HCT116 (cell line): ENCODE results near the gene RAB4B. TPM values are rescaled to one million over a fixed set of nuclear protein-coding genes. Genes with fewer than 3 reads are reported as not detected.

Experiments used
- ATAC-seq: fragments of 200-7000 bp; cut with Tn5 transposase; 2 replicates; pipeline ENCODE4 v1.9.1; 2020; ENCODE audit warnings: mild to moderate bottlenecking, moderate library complexity
- BruUV-seq: library from RNA; stranded (reverse); fragments of 400-500 nt; replicated peaks from 2 replicates; lab custom pipeline; 2021; lab: Mats Ljungman, UMichigan
- CTCF ChIA-PET: fragments of 300-600 bp; sonication (Branson Sonifier 250); formaldehyde crosslinking; loops from one replicate; lab custom pipeline; 2021; ENCODE audit warnings: antibody characterized with exemption; lab: Charles Lee
- POLR2A ChIA-PET: fragments of 300-600, 350-600 bp; sonication (Branson Sonifier 250); formaldehyde crosslinking; loops from one replicate; lab custom pipeline; 2021; ENCODE audit warnings: antibody characterized with exemption; lab: Charles Lee
- RAD21 ChIA-PET, 2 experiments: fragments of 300-600 bp; sonication (Branson Sonifier 250); formaldehyde crosslinking; loops; one replicate each; lab custom pipeline; 2023; ENCODE audit warnings: low total read pairs in 2 of 2; ENCODE audit not compliant: uncharacterized antibody in 2 of 2, unreplicated experiment in 2 of 2, low non-redundant PET in 1 of 2; lab: Charles Lee
- DNase-seq: peaks from one replicate; pipeline ENCODE4 v3.0.0-alpha.2; 2010; ENCODE audit warnings: low read depth, low spot score
- H2AFZ ChIP-seq: fragments of 200-600 bp; shearing (Covaris generic), sonication (generic); 2 replicates; pipeline ENCODE4 v1.6.1; 2017; ENCODE audit warnings: low read depth, mixed run types, mixed read lengths, antibody characterized with exemption, low read length; ENCODE audit not compliant: poor library complexity, severe bottlenecking
- H3K27ac ChIP-seq: 2 replicates; pipeline ENCODE4 v1.5.1; 2012; ENCODE audit warnings: low read depth, low read length
- H3K27me3 ChIP-seq: fragments of 200-600 bp; sonication (generic); 2 replicates; pipeline ENCODE4 v1.6.1; 2016; ENCODE audit warnings: mixed run types, low read length, mixed read lengths; ENCODE audit not compliant: insufficient read depth
- H3K36me3 ChIP-seq, 2 experiments: fragments of 200-500 bp in 1 of 2; fragments of 200-600 bp in 1 of 2; sonication (Bioruptor generic) in 1 of 2; sonication (generic) in 1 of 2; 2 replicates each; pipeline versions ENCODE4 v1.5.1 to v1.6.1; 2014 to 2016; ENCODE audit warnings: low read length in 2 of 2, inconsistent platforms in 1 of 2, mixed read lengths in 1 of 2, mixed run types in 1 of 2; ENCODE audit not compliant: insufficient read depth in 2 of 2, control insufficient read depth in 1 of 2
- H3K4me1 ChIP-seq, 2 experiments: fragments of 200-600 bp in 1 of 2; sonication (generic) in 1 of 2; 2 replicates each; pipeline versions ENCODE4 v1.5.1 to v1.6.1; 2012 to 2017; ENCODE audit warnings: low read length in 2 of 2, inconsistent platforms in 1 of 2, mild to moderate bottlenecking in 1 of 2, mixed read lengths in 1 of 2, mixed run types in 1 of 2, moderate library complexity in 1 of 2; ENCODE audit not compliant: insufficient read depth in 2 of 2, control insufficient read depth in 1 of 2
- H3K4me2 ChIP-seq: fragments of 200-600 bp; sonication (generic); 2 replicates; pipeline ENCODE4 v1.6.1; 2017; ENCODE audit warnings: mixed run types, low read length, mixed read lengths
- H3K4me3 ChIP-seq, 2 experiments: fragments of 200-600 bp in 1 of 2; sonication (generic) in 1 of 2; replicated peaks in 1 of 2; 2 replicates each; pipeline ENCODE4 v1.5.1; 2011 to 2016; ENCODE audit warnings: low read length in 2 of 2, control low read depth in 1 of 2, low read depth in 1 of 2, mild to moderate bottlenecking in 1 of 2, mixed read lengths in 1 of 2, mixed run types in 1 of 2
- H3K79me2 ChIP-seq: fragments of 200-600 bp; sonication (generic); 2 replicates; pipeline ENCODE4 v1.6.1; 2017; ENCODE audit warnings: mild to moderate bottlenecking, mixed run types, low read length, moderate library complexity, mixed read lengths; ENCODE audit not compliant: insufficient read depth
- H3K9ac ChIP-seq: fragments of 200-600 bp; sonication (generic); 2 replicates; pipeline ENCODE4 v1.6.1; 2016; ENCODE audit warnings: low read length, mixed read lengths
- H3K9me2 ChIP-seq: fragments of 200-600 bp; sonication (generic), shearing (Covaris generic); 2 replicates; pipeline ENCODE4 v1.6.1; 2017; ENCODE audit warnings: mixed run types, mild to moderate bottlenecking, moderate library complexity; ENCODE audit not compliant: insufficient read depth
- H3K9me3 ChIP-seq, 2 experiments: fragments of 200-500 bp in 1 of 2; fragments of 200-600 bp in 1 of 2; sonication (Bioruptor generic) in 1 of 2; sonication (generic) in 1 of 2; 2 replicates each; pipeline ENCODE4 v1.6.1; 2014 to 2017; ENCODE audit warnings: low read length in 2 of 2, mixed read lengths in 2 of 2, inconsistent platforms in 1 of 2, low read depth in 1 of 2, mild to moderate bottlenecking in 1 of 2, mixed run types in 1 of 2, moderate library complexity in 1 of 2; ENCODE audit not compliant: control insufficient read depth in 1 of 2, insufficient read depth in 1 of 2
- H4K20me1 ChIP-seq: fragments of 200-600 bp; sonication (generic), shearing (Covaris generic); 2 replicates; pipeline ENCODE4 v1.6.1; 2017; ENCODE audit warnings: mixed run types, mild to moderate bottlenecking, moderate library complexity; ENCODE audit not compliant: insufficient read depth
- FOSL1 ChIP-seq: IDR thresholded peaks from 2 replicates; pipeline ENCODE4 v1.6.1; 2012; ENCODE audit warnings: low read depth
- RAD21 ChIP-seq: IDR thresholded peaks from 2 replicates; pipeline ENCODE4 v1.6.1; 2012; ENCODE audit warnings: low read depth, mild to moderate bottlenecking
- REST ChIP-seq: IDR thresholded peaks from 2 replicates; pipeline ENCODE4 v1.6.1; 2012; ENCODE audit warnings: low read depth
- TCF7L2 ChIP-seq: IDR thresholded peaks from 2 replicates; pipeline ENCODE4 v1.7.0; 2011; ENCODE audit warnings: borderline replicate concordance, inconsistent platforms; ENCODE audit not compliant: insufficient read depth, insufficient read length; ENCODE audit errors: extremely low read depth
- intact Hi-C: fragments of 100-400 bp; cut with micrococcal nuclease; formaldehyde crosslinking; loops from 2 replicates; pipeline ENCODE4 v1.10.0; 2022
- total RNA-seq: library from RNA; stranded (reverse); gene quantifications from one replicate; pipeline ENCODE4 v1.2.1, GENCODE V29; 2021; ENCODE audit not compliant: unreplicated experiment

RAB4B gene
- total RNA-seq, 1 experiment from 2014 or later = 18.7 TPM

GRCh38 chr19:40776932-40777644, 959 bp upstream of the RAB4B start:
- no TSS peak for BruUV-seq
- ChIA-PET CTCF (interaction anchor here (0.9 to 2.4 kb wide), 7 partner anchors 16 to 143 kb away, joined by 3 to 17 read pairs (median 4); partner anchors contain the start of gene EGLN2), RAD21 (interaction anchor here (1.2 to 1.4 kb wide), 2 partner anchors 42 to 114 kb away, joined by 5 to 6 read pairs; no protein-coding TSS in a partner anchor), POLR2A (interaction anchor here (0.7 to 3.1 kb wide), 5 partner anchors 9 to 61 kb away, joined by 3 to 24 read pairs (median 9); partner anchors contain the start of genes ACTMAP, COQ8B, EGLN2 and ITPKC)
- H3K9ac ChIP-seq = peak overlapping the region; percentile 66
- TF ChIP-seq TCF7L2 = peak; percentile 11
- TF ChIP-seq FOSL1 = no peak
- no peak for TF ChIP-seq RAD21
- no peak overlapping the region for H2AFZ ChIP-seq
- peak; percentile 85 for DNase-seq
- H3K4me3 ChIP-seq = peak overlapping the region; percentile 67 to 68
- H3K36me3 ChIP-seq = no peaks in the 10 kb centered on the region
- H3K4me1 ChIP-seq = peaks cover 15 to 34% of the 10 kb centered on the region in 2 experiments
- H3K9me2 ChIP-seq = no peaks in the 10 kb centered on the region
- intact Hi-C loops = no loop called here
- H3K4me2 ChIP-seq = peak overlapping the region; percentile 81
- H3K27ac ChIP-seq = peak overlapping the region; percentile 92
- H3K27me3 ChIP-seq = no peaks in the 10 kb centered on the region
- H3K79me2 ChIP-seq = no peaks in the 10 kb centered on the region
- H4K20me1 ChIP-seq = no peaks in the 10 kb centered on the region
- peak; percentile 72 for ATAC-seq
- no peaks in the 10 kb centered on the region for H3K9me3 ChIP-seq

- Histone ChIP-seq H3K79me2 (no peaks in the 10 kb centered on the region), H3K4me1 (peaks cover 15 to 34% of the 10 kb centered on the region in 2 experiments), H2AFZ (no peak overlapping the region), H4K20me1 (no peaks in the 10 kb centered on the region), H3K36me3 (no peaks in the 10 kb centered on the region), H3K27me3 (no peaks in the 10 kb centered on the region), H3K4me2 (peak overlapping the region; percentile 81), H3K27ac (peak overlapping the region; percentile 92), H3K9me2 (no peaks in the 10 kb centered on the region), H3K9me3 (no peaks in the 10 kb centered on the region), H3K4me3 (peak overlapping the region; percentile 67 to 68), H3K9ac (peak overlapping the region; percentile 66)
- peak; percentile 1 for TF ChIP-seq TCF7L2
- TF ChIP-seq REST = no peak
- ChIA-PET CTCF (interaction anchor here (0.9 to 2.4 kb wide), 8 partner anchors 16 to 143 kb away, joined by 3 to 17 read pairs (median 5); partner anchors contain the start of genes ACTMAP, EGLN2 and SNRPA), RAD21 (interaction anchor here (0.7 to 1.4 kb wide), 4 partner anchors 11 to 286 kb away, joined by 3 to 6 read pairs (median 4); no protein-coding TSS in a partner anchor), POLR2A (interaction anchor here (0.6 to 3.1 kb wide), 11 partner anchors 8 to 450 kb away, joined by 3 to 24 read pairs (median 4); partner anchors contain the start of genes ACTMAP, COQ8B, EGLN2 and ITPKC)
- BruUV-seq = TSS peak; percentile 96
- intact Hi-C loops = no loop called here
- ATAC-seq (no peak), DNase-seq (no peak)
These were observed 456 bp upstream of the RAB4B start for GRCh38 chr19:40777645-40777936.
